ENCODE measurements around the gene PTPRD.

DNA sequence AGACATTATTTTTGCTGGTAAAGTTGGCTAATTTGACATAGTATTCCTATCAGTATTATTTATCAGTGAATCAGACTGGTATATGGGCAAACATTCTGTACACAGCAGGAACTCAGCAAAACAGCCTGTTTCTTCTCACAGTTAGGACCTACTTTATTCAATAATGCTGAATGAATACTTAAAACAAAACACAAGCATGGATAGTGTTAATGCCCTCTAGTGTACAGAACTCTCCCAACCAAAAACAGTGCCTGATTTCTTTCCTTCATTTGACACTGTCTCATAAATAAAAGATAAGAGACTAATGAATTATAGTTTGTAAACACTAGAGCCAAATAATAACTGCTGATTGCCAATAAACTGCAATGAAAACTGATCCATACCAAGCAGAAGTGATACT lies 1113.3 kb downstream of the PTPRD start:
- TF ChIP-seq, protein P1, sequence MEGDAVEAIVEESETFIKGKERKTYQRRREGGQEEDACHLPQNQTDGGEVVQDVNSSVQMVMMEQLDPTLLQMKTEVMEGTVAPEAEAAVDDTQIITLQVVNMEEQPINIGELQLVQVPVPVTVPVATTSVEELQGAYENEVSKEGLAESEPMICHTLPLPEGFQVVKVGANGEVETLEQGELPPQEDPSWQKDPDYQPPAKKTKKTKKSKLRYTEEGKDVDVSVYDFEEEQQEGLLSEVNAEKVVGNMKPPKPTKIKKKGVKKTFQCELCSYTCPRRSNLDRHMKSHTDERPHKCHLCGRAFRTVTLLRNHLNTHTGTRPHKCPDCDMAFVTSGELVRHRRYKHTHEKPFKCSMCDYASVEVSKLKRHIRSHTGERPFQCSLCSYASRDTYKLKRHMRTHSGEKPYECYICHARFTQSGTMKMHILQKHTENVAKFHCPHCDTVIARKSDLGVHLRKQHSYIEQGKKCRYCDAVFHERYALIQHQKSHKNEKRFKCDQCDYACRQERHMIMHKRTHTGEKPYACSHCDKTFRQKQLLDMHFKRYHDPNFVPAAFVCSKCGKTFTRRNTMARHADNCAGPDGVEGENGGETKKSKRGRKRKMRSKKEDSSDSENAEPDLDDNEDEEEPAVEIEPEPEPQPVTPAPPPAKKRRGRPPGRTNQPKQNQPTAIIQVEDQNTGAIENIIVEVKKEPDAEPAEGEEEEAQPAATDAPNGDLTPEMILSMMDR (conservative IDR thresholded peaks at IDR 0.05; ENCODE audit: low read length) = peak; percentile 30; the same call in 1 of the 2 replicates
- no peak for TF ChIP-seq EZH2phosphoT487 (IDR thresholded peaks at IDR 0.05; ENCODE audit: borderline replicate concordance)

All from Loucy (cell line).